H9 (cell line): ENCODE measurements around the gene GAPDH. TPM values are rescaled to one million over a fixed set of nuclear protein-coding genes. Genes with fewer than 3 reads are reported as not detected.

Source experiments
- DNase-seq: peaks from one replicate; pipeline ENCODE4 v3.0.0-alpha.2; 2017
- H2AFZ ChIP-seq: one replicate; pipeline ENCODE4 v1.6.1; 2013; ENCODE audit warnings: mild to moderate bottlenecking, low read length, control low read depth, moderate library complexity
- H2AK5ac ChIP-seq: 2 replicates; pipeline ENCODE4 v1.6.1; 2013; ENCODE audit warnings: low read length, control low read depth, mixed read lengths; ENCODE audit not compliant: insufficient read length
- H2BK120ac ChIP-seq: one replicate; pipeline ENCODE4 v1.6.1; 2013; ENCODE audit warnings: low read depth, mild to moderate bottlenecking, low read length, control low read depth, inconsistent platforms; ENCODE audit not compliant: poor library complexity, severe bottlenecking
- H2BK12ac ChIP-seq: 2 replicates; pipeline ENCODE4 v1.6.1; 2013; ENCODE audit warnings: low read length, control low read depth, mixed read lengths, low read depth; ENCODE audit not compliant: insufficient read length
- H2BK15ac ChIP-seq: 2 replicates; pipeline ENCODE4 v1.6.1; 2013; ENCODE audit warnings: low read depth, low read length, control low read depth
- H2BK20ac ChIP-seq: one replicate; pipeline ENCODE4 v1.6.1; 2013; ENCODE audit warnings: low read depth, mild to moderate bottlenecking, low read length, control low read depth, inconsistent platforms; ENCODE audit not compliant: poor library complexity, severe bottlenecking
- H2BK5ac ChIP-seq: 2 replicates; pipeline ENCODE4 v1.6.1; 2013; ENCODE audit warnings: low read length, control low read depth, mixed read lengths; ENCODE audit not compliant: insufficient read length
- H3K14ac ChIP-seq: 2 replicates; pipeline ENCODE4 v1.6.1; 2013; ENCODE audit warnings: low read length, control low read depth; ENCODE audit not compliant: insufficient read depth
- H3K18ac ChIP-seq: 2 replicates; pipeline ENCODE4 v1.6.1; 2013; ENCODE audit warnings: low read depth, mild to moderate bottlenecking, mixed read lengths, low read length, control low read depth; ENCODE audit not compliant: insufficient read length
- H3K23ac ChIP-seq: 2 replicates; pipeline ENCODE4 v1.6.1; 2013; ENCODE audit warnings: low read length, control low read depth, mixed read lengths, low read depth; ENCODE audit not compliant: insufficient read length
- H3K23me2 ChIP-seq: 2 replicates; pipeline ENCODE4 v1.6.1; 2013; ENCODE audit warnings: low read depth, mild to moderate bottlenecking, mixed read lengths, low read length, control low read depth; ENCODE audit not compliant: insufficient read length, poor library complexity, severe bottlenecking
- H3K27ac ChIP-seq: 2 replicates; pipeline ENCODE4 v1.5.1; 2013; ENCODE audit warnings: low read length, control low read depth, mixed read lengths, low read depth; ENCODE audit not compliant: insufficient read length
- H3K27me3 ChIP-seq: 2 replicates; pipeline ENCODE4 v1.6.1; 2013; ENCODE audit warnings: low read length, control low read depth, inconsistent platforms; ENCODE audit not compliant: insufficient read depth
- H3K4ac ChIP-seq: 2 replicates; pipeline ENCODE4 v1.6.1; 2013; ENCODE audit warnings: low read depth, mild to moderate bottlenecking, control low read depth, inconsistent platforms, low read length, moderate library complexity
- H3K4me1 ChIP-seq: 2 replicates; pipeline ENCODE4 v1.6.1; 2013; ENCODE audit warnings: low read length, control low read depth, inconsistent platforms; ENCODE audit not compliant: insufficient read depth
- H3K4me2 ChIP-seq: 2 replicates; pipeline ENCODE4 v1.6.1; 2013; ENCODE audit warnings: low read length, control low read depth, mixed read lengths; ENCODE audit not compliant: insufficient read length, insufficient read depth
- H3K56ac ChIP-seq: 2 replicates; pipeline ENCODE4 v1.6.1; 2013; ENCODE audit warnings: low read depth, mild to moderate bottlenecking, mixed read lengths, low read length, control low read depth; ENCODE audit not compliant: insufficient read length
- H3K79me1 ChIP-seq: 2 replicates; pipeline ENCODE4 v1.6.1; 2013; ENCODE audit warnings: low read depth, mild to moderate bottlenecking, moderate library complexity, low read length, control low read depth, inconsistent platforms; ENCODE audit not compliant: insufficient read depth, poor library complexity, severe bottlenecking
- H3K79me2 ChIP-seq: 2 replicates; pipeline ENCODE4 v1.6.1; 2013; ENCODE audit warnings: low read length, control low read depth, inconsistent platforms; ENCODE audit not compliant: insufficient read depth
- H3K9ac ChIP-seq: 2 replicates; pipeline ENCODE4 v1.6.1; 2013; ENCODE audit warnings: low read length, control low read depth, mixed read lengths; ENCODE audit not compliant: insufficient read length; ENCODE audit errors: extremely low read depth
- H3K9me3 ChIP-seq: one replicate; pipeline ENCODE4 v1.6.1; 2013; ENCODE audit warnings: low read depth, low read length, inconsistent platforms; ENCODE audit not compliant: control insufficient read depth
- H3T11ph ChIP-seq: one replicate; pipeline ENCODE4 v1.6.1; 2013; ENCODE audit warnings: mild to moderate bottlenecking, low read length, control low read depth, inconsistent platforms
- H4K20me1 ChIP-seq: one replicate; pipeline ENCODE4 v1.6.1; 2013; ENCODE audit not compliant: control insufficient read depth, insufficient read length, insufficient read depth
- H4K5ac ChIP-seq: 2 replicates; pipeline ENCODE4 v1.6.1; 2013; ENCODE audit warnings: low read depth, mild to moderate bottlenecking, mixed read lengths, low read length, control low read depth; ENCODE audit not compliant: insufficient read length
- H4K8ac ChIP-seq: replicated peaks from 2 replicates; pipeline ENCODE4 v1.6.1; 2013; ENCODE audit warnings: low read length, control low read depth, mixed read lengths, low read depth; ENCODE audit not compliant: insufficient read length
- H4K91ac ChIP-seq: 2 replicates; pipeline ENCODE4 v1.6.1; 2013; ENCODE audit warnings: low read depth, mild to moderate bottlenecking, moderate library complexity, mixed read lengths, low read length, control low read depth; ENCODE audit not compliant: insufficient read length
- H3K27ac Mint-ChIP-seq, 3 experiments: 2 replicates in 2 of 3; 3 replicates in 1 of 3; pipeline ENCODE4 v1.8.0; 2020 to 2021; ENCODE audit warnings: mixed read lengths in 3 of 3, mild to moderate bottlenecking in 1 of 3, moderate library complexity in 1 of 3
- H3K27me3 Mint-ChIP-seq: 2 replicates; pipeline ENCODE4 v1.8.0; 2021; ENCODE audit warnings: low read depth, mild to moderate bottlenecking, moderate library complexity, mixed read lengths
- H3K36me3 Mint-ChIP-seq, 3 experiments: 2 replicates in 2 of 3; 3 replicates in 1 of 3; pipeline ENCODE4 v1.8.0; 2020 to 2021; ENCODE audit warnings: low read depth in 3 of 3, mixed read lengths in 3 of 3; ENCODE audit not compliant: insufficient read depth in 1 of 3
- H3K4me1 Mint-ChIP-seq, 2 experiments: 2 replicates each; pipeline ENCODE4 v1.8.0; 2020; ENCODE audit warnings: mixed read lengths in 2 of 2
- H3K4me3 Mint-ChIP-seq, 2 experiments: 2 replicates in 1 of 2; 3 replicates in 1 of 2; pipeline ENCODE4 v1.8.0; 2020 to 2021; ENCODE audit warnings: mild to moderate bottlenecking in 2 of 2, mixed read lengths in 2 of 2, moderate library complexity in 1 of 2
- H3K9me3 Mint-ChIP-seq, 2 experiments: 2 replicates in 1 of 2; 3 replicates in 1 of 2; pipeline ENCODE4 v1.8.0; 2020; ENCODE audit warnings: mild to moderate bottlenecking in 2 of 2, mixed read lengths in 2 of 2, moderate library complexity in 1 of 2
- CTCF ChIP-seq: fragments of 200-600 bp; sonication (generic); conservative IDR thresholded peaks from 3 replicates; pipeline ENCODE4 v1.8.0; 2021; ENCODE audit warnings: antibody characterized with exemption, mild to moderate bottlenecking
- WGBS: extraction: QIAGEN DNeasy Blood & Tissue Kit; methylation state at CpG from one replicate; pipeline ENCODE4 v1.1.7; 2013; ENCODE audit warnings: missing lambda C conversion rate, low lambda C conversion rate, mixed read lengths; ENCODE audit not compliant: insufficient read length; ENCODE audit errors: extremely low coverage; 5-methylcytosine and 5-hydroxymethylcytosine counted together
- total RNA-seq: library from RNA; stranded (reverse); gene quantifications from 2 replicates; pipeline ENCODE4 v1.2.1, GENCODE V29; 2021

GAPDH gene
- total RNA-seq, 1 experiment from 2014 or later: 4,581 TPM

- Histone ChIP-seq H2BK120ac (no peak overlapping the region), H2AFZ (no peak overlapping the region), H3K9me3 (no peaks in the 10 kb centered on the region), H3K27ac (no peak overlapping the region), H4K5ac (no peak overlapping the region), H3T11ph (no peak overlapping the region), H3K23me2 (no peaks in the 10 kb centered on the region), H2BK20ac (no peak overlapping the region), H3K14ac (no peak overlapping the region), H3K79me1 (no peaks in the 10 kb centered on the region), H4K8ac (no peak overlapping the region), H3K79me2 (no peaks in the 10 kb centered on the region; the same call in 1 of the 2 replicates), H3K4me1 (no peaks in the 10 kb centered on the region), H3K18ac (no peak overlapping the region), H3K56ac (no peak overlapping the region), H3K23ac (no peak overlapping the region), H2BK15ac (no peak overlapping the region), H4K20me1 (no peaks in the 10 kb centered on the region), H2AK5ac (no peak overlapping the region), H2BK5ac (no peak overlapping the region), H3K4me2 (no peak overlapping the region), H3K9ac (no peak overlapping the region), H3K27me3 (no peaks in the 10 kb centered on the region), H4K91ac (no peak overlapping the region), H3K4ac (no peak overlapping the region), H2BK12ac (no peak overlapping the region)
- Mint-ChIP-seq H3K36me3 (peaks cover 35 to 75% (median 60%) of the 10 kb centered on the region in 3 experiments), H3K27ac (peak overlapping the region in 1 of 3 experiments; percentile 34; a peak in 2 of 7 replicates), H3K4me3 (0 out of 5 replicates have a peak overlapping the region, but pooled peaks of 1 of the 2 experiments have one; percentile 7), H3K9me3 (no peaks in the 10 kb centered on the region; a peak in 1 of 5 replicates), H3K4me1 (peaks cover 6 to 11% of the 10 kb centered on the region in 2 experiments), H3K27me3 (no peaks in the 10 kb centered on the region)
- no CpG with 5 or more reads among the region's 1 CpG for WGBS
- TF ChIP-seq CTCF: no peak
- DNase-seq: no peak
Observed at GRCh38 chr12:6547566-6547965, 13.2 kb downstream of the GAPDH start.
